Raji (cell line): ENCODE results near the gene ASPHD2.
A peak's percentile ranks its signal among the peaks of the same experiment; 100 is the strongest.

Experiments used
- POLR2A ChIP-seq: IDR thresholded peaks from 2 replicates; pipeline ENCODE4 v1.6.1; 2011; ENCODE audit warnings: low read depth, low read length, control low read depth; ENCODE audit not compliant: insufficient read depth

Gene ASPHD2

GRCh38 chr22:26479792-26480610, 50.9 kb downstream of the ASPHD2 start:
- no peak for TF ChIP-seq POLR2A

GRCh38 chr22:26480611-26480932, 51.5 kb downstream of the ASPHD2 start:
- no peak for TF ChIP-seq POLR2A

- no peak for TF ChIP-seq POLR2A
Measured at GRCh38 chr22:26481112-26481693, 52.1 kb downstream of the ASPHD2 start.

GRCh38 chr22:26481694-26482093, 52.6 kb downstream of the ASPHD2 start:
- TF ChIP-seq POLR2A: no peak

DNA sequence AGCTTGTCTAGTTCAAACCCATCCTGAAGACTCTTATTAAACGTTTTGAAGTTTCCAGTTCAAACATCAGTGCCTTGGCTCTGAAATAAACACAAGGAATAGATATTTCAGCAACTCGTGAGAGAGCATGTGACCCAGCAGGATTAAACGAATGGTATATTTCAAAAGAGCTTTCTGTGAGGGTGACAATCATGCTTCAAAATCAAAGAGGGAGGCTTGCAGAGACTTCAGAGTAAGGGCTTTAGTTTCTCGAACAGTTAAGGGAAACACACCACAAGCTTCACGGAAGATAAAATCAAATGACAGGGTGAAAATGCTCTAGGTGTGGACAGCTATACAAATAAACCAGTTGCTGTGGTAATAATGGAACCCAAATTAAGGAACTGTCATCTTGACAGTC, 53.1 kb downstream of the ASPHD2 start:
- no peak for TF ChIP-seq POLR2A

GRCh38 chr22:26483043-26483438, 54.0 kb downstream of the ASPHD2 start:
- no peak for TF ChIP-seq POLR2A

DNA sequence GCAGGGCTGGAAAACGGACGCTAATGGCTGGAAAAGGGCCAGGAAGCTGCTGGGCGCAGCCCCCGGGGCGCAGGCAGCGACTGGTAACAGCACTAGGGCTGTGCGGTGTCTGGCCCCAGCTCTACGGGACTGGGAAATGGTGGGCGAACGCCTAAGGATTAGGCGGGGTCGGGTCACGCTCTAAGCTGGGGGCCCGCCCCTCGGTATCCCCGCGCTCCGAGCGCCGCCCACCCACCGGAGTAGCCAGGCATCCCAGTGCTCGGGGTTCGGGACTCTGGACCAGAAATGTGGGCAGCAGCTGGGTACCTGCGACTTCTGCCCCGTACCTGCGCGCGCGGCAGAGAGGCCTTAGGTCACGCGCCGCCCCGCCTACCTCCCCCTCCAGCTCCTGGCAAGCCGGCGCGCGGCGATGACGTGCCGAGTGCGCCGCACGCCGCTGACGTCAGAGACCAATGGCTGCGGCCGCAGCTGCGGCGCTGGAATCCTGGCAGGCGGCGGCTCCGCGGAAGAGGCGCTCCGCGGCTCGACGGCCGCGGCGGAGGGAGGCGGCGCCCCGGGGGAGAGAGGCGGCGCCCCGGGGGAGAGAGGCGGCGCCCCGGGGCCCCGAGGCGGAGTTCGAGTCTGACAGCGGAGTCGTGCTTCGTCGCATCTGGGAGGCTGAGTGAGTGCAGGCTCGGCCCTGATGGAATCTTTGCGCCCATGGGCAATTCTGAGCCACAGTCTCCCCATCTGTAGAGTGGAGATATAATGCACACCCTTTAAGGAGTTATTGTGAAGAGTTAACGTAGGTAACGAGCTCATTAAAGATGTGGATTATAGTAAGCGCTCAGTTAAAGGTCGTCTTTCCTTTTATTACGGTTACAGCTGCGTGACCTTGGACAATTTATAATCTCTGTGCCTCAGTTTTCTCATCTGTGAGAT, 54.6 kb downstream of the ASPHD2 start, which contains the start of the genes HPS4 and SRRD:
HPS4 (minus strand) TSS at position 345 of the 921 bp plus-strand sequence. CDS start 2,021 bp downstream, outside the sequence.
SRRD (plus strand) TSS at position 439 of the 921 bp plus-strand sequence; CDS start at position 453, 14 bp downstream.
- TF ChIP-seq POLR2A: peak; percentile 87

GRCh38 chr22:26484360-26484706, 55.3 kb downstream of the ASPHD2 start:
- no peak for TF ChIP-seq POLR2A

DNA sequence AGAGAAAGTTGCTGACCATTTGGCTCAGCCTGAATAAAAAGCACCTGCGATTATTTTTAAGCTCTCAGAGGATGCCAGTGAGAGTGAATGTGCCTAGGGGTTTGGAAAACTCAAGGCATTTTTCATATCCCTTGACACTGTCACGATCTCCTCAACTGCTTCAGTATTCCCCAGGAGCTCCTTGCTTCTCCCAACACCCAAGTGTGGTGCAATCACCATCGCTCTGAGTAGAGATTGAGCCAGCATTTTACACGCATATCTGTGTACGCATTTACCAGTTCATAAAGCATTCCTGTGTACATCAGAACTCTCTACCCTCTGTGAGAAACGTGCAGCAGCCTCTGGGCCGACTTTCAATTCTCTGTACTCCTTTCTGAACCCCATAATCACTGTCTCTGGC, 56.0 kb downstream of the ASPHD2 start:
- TF ChIP-seq POLR2A: no peak

DNA sequence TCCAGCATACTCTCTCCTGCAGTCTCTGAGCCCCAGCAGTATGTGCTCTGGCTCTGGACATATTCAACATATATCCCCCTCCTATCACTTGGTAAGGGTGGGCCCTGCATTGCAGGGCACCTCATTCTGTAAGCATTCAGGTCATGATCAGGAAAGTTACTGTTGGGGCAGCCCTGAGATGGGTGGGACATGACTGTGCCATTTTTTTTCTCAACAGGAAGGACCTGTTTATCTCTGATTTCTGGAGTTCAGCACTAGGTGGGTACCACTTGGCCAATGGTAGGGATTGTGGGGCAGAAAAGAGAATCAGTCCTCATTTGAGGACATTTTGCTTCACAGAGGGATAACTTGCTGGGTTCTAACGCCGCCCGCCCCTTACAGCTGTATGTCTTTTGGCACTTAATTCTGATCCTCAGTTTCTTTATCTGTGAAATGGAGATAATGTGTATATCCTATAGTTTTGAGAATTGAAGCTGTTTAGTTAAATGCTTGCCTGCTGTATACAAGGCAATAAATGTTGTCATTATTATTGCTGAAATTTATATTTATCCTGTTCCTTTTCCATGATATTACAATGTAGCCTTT, 56.8 kb downstream of the ASPHD2 start:
- no peak for TF ChIP-seq POLR2A

GRCh38 chr22:26486394-26486793, 57.3 kb downstream of the ASPHD2 start:
- TF ChIP-seq POLR2A: no peak

DNA sequence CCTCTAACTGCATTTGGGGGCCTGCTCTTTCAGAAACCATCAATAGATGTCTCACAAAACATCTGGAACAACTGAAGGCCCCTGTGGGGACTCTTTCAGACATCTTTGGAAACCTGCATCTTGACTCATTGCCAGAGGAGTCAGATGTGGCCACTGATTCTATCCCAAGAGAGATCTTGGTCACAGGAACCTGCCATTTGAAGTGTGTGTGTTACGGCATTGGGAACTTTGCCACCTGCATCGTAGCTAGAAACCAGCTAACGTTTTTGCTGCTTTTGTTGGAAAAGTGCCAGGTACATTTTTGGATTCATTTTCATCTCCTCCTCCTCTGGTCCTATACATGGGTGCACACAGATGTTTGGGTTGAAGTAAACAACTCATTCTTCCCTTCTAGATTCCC, 58.9 kb downstream of the ASPHD2 start:
- TF ChIP-seq POLR2A: no peak

- no peak for TF ChIP-seq POLR2A
Measured at GRCh38 chr22:26489447-26490036, 60.5 kb downstream of the ASPHD2 start.

GRCh38 chr22:26492220-26492619, 63.2 kb downstream of the ASPHD2 start:
- no peak for TF ChIP-seq POLR2A

GRCh38 chr22:26494506-26494905, 65.4 kb downstream of the ASPHD2 start:
- TF ChIP-seq POLR2A: no peak
